Endothelial cell of umbilical vein (primary cell): ENCODE measurements around the gene TSPAN9. TPM values are rescaled to one million over a fixed set of nuclear protein-coding genes. Genes with fewer than 3 reads are reported as not detected.

Source experiments
- BruUV-seq: library from RNA; stranded (reverse); fragments of 400-500 nt; replicated peaks from 2 replicates; lab custom pipeline; 2021; lab: Mats Ljungman, UMichigan
- CTCF ChIA-PET: fragments of 300-600, 350-600 bp; sonication (Branson Sonifier 250); formaldehyde crosslinking; loops from one replicate; lab custom pipeline; 2021; ENCODE audit warnings: antibody characterized with exemption, inconsistent platforms; lab: Charles Lee
- POLR2A ChIA-PET: fragments of 300-600, 350-600 bp; sonication (Branson Sonifier 250); formaldehyde crosslinking; loops from one replicate; lab custom pipeline; 2021; ENCODE audit warnings: antibody characterized with exemption, inconsistent platforms; lab: Charles Lee
- DNase-seq: peaks from one replicate; pipeline ENCODE4 v3.0.0-alpha.2; 2011; ENCODE audit warnings: low read depth, low spot score
- FAIRE-seq: peaks from 2 replicates; lab custom pipeline; 2011; peaks lifted over from hg19 to GRCh38; lab: Jason Lieb, UNC
- H2AFZ ChIP-seq: 2 replicates; pipeline ENCODE4 v1.6.0; 2012; ENCODE audit warnings: low read depth, low read length, control low read depth, inconsistent platforms
- H3K27ac ChIP-seq: 2 replicates; pipeline ENCODE4 v1.5.1; 2011; ENCODE audit warnings: low read depth, mild to moderate bottlenecking, control low read depth, low read length, moderate library complexity; ENCODE audit not compliant: insufficient read depth
- H3K27me3 ChIP-seq, 2 experiments: 2 replicates each; pipeline versions ENCODE4 v1.6.0 to v1.6.1; 2011; ENCODE audit warnings: low read length in 2 of 2, mixed read lengths in 1 of 2; ENCODE audit not compliant: control insufficient read depth in 2 of 2, insufficient read depth in 2 of 2
- H3K36me3 ChIP-seq, 2 experiments: 2 replicates in 1 of 2; 3 replicates in 1 of 2; pipeline ENCODE4 v1.5.1; 2011; ENCODE audit warnings: low read length in 2 of 2, mild to moderate bottlenecking in 1 of 2, moderate library complexity in 1 of 2; ENCODE audit not compliant: control insufficient read depth in 2 of 2, insufficient read depth in 2 of 2; ENCODE audit errors: extremely low read depth in 1 of 2
- H3K4me1 ChIP-seq: 3 replicates; pipeline ENCODE4 v1.5.1; 2011; ENCODE audit warnings: mild to moderate bottlenecking, low read length; ENCODE audit not compliant: control insufficient read depth, insufficient read depth; ENCODE audit errors: extremely low read depth
- H3K4me2 ChIP-seq: 2 replicates; pipeline ENCODE4 v1.6.1; 2011; ENCODE audit warnings: low read length, control low read depth, mixed read lengths; ENCODE audit not compliant: insufficient read depth
- H3K4me3 ChIP-seq, 3 experiments: fragments of 200-600 bp in 1 of 3; sonication (generic), shearing (Covaris generic) in 1 of 3; replicated peaks in 1 of 3; 2 replicates each; pipeline ENCODE4 v1.5.1; 2011 to 2016; ENCODE audit warnings: control low read depth in 3 of 3, low read length in 3 of 3, mild to moderate bottlenecking in 2 of 3, inconsistent platforms in 1 of 3, low read depth in 1 of 3, moderate library complexity in 1 of 3; ENCODE audit not compliant: insufficient read depth in 1 of 3
- H3K79me2 ChIP-seq: 2 replicates; pipeline ENCODE4 v1.6.0; 2012; ENCODE audit warnings: low read length, inconsistent platforms; ENCODE audit not compliant: control insufficient read depth, insufficient read depth
- H3K9ac ChIP-seq: replicated peaks from 2 replicates; pipeline ENCODE3; 2011; ENCODE audit warnings: low read length, control low read depth; ENCODE audit not compliant: insufficient read depth; ENCODE audit errors: extremely low read depth
- H3K9me1 ChIP-seq: replicated peaks from 3 replicates; pipeline ENCODE4 v1.6.0; 2011; ENCODE audit warnings: mild to moderate bottlenecking, low read length; ENCODE audit not compliant: control insufficient read depth, insufficient read depth; ENCODE audit errors: extremely low read depth
- H3K9me3 ChIP-seq: replicated peaks from 2 replicates; pipeline ENCODE4 v1.5.1; 2012; ENCODE audit warnings: low read length, inconsistent platforms; ENCODE audit not compliant: control insufficient read depth, insufficient read depth
- H4K20me1 ChIP-seq: replicated peaks from 2 replicates; pipeline ENCODE3; 2011; ENCODE audit warnings: mild to moderate bottlenecking, low read length; ENCODE audit not compliant: control insufficient read depth, insufficient read depth; ENCODE audit errors: extremely low read depth
- FOS ChIP-seq: IDR thresholded peaks from 2 replicates; pipeline ENCODE4 v1.6.1; 2011; ENCODE audit warnings: mild to moderate bottlenecking, low read length, moderate library complexity, borderline replicate concordance; ENCODE audit not compliant: insufficient read depth
- JUN ChIP-seq: IDR thresholded peaks from 2 replicates; pipeline ENCODE4 v1.6.1; 2011; ENCODE audit warnings: borderline replicate concordance, low read depth; ENCODE audit not compliant: insufficient read length, insufficient read depth
- MYC ChIP-seq: IDR thresholded peaks from one replicate; pipeline ENCODE4 v1.6.1; 2011; ENCODE audit warnings: mild to moderate bottlenecking, low read depth, low read length
- dilution Hi-C: fragments of 300-500 bp; cut with MboI; formaldehyde crosslinking; loops from one replicate; pipeline ENCODE4 v1.15.0; 2019; ENCODE audit warnings: low sequenced_read_pairs; ENCODE audit not compliant: extremely low pct_ligation_motif_present
- intact Hi-C: fragments of 100-400 bp; cut with micrococcal nuclease; formaldehyde crosslinking; loops from one replicate; pipeline ENCODE4 v1.10.0; 2022
- polyA plus RNA-seq, 4 experiments: library from polyadenylated mRNA; depleted of rRNA in 3 of 4; stranded (reverse) in 3 of 4; unstranded in 1 of 4; fragments of >200 nt; gene quantifications; 2 replicates each; pipeline versions ENCODE4 v1.2.1 to v1.2.3, GENCODE V29; 2011 to 2012; ENCODE audit warnings: missing spikeins in 1 of 4
- total RNA-seq: library from RNA; stranded (reverse); gene quantifications from 2 replicates; pipeline ENCODE4 v1.2.3, GENCODE V29; 2021

TSPAN9 gene
- total and polyA plus RNA-seq, 2 donors (not counting 3 experiments of a cell fraction or from before 2014, with no cell fraction given): 43.3 to 66.8 TPM

DNA sequence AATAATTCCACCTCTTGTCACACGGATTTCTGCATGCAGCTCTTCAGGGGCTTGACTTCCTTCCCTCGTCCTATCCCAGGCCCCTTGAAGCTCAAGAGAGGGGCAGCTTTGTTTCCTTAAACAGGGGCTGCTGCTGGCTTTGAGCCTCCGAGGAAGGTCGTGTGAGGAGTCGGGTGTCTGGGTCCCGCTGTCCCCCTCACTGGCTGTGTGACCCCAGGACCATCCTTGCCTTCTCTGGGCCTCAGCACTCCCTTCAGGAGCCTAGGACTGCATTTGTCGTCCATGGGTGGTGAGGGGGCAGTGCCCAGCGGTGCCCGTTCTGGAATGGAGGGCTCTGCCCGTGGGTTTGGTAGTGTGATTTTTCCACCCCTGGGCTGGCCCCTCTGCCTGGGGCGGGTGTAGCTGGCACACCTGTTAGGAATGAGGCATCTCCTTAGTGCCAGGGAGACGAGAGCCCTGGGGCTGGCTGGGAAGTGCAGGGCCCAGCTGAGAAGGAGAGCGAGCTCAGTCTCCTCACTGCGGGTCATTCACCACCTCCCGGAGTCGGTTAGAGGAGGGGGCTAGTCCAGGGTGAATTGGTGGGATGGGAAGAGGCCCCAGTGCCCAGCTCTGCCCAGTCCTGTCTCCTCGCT is 60.8 kb downstream of the TSPAN9 start:
- H3K9ac ChIP-seq: no peak overlapping the region
- no peak for DNase-seq
- ChIA-PET CTCF (interaction anchor here (1.2 to 14.7 kb wide), 4 partner anchors 64 to 162 kb away, joined by 4 to 312 read pairs (median 44); no protein-coding TSS in a partner anchor), POLR2A (no interaction called here)
- H3K9me3 ChIP-seq: no peaks in the 10 kb centered on the region
- no TSS peak for BruUV-seq
- no peaks in the 10 kb centered on the region for H3K79me2 ChIP-seq
- no peak overlapping the region for H2AFZ ChIP-seq
- no peak overlapping the region for H3K4me3 ChIP-seq
- intact Hi-C loops: loop anchor here (5.0 kb wide), 1 partner anchor 79 kb away; no protein-coding TSS in a partner anchor
- no peak for TF ChIP-seq MYC
- TF ChIP-seq FOS: no peak
- no peak overlapping the region for H3K4me2 ChIP-seq
- H4K20me1 ChIP-seq: no peaks in the 10 kb centered on the region
- no peak overlapping the region for H3K27ac ChIP-seq
- H3K27me3 ChIP-seq: no peaks in the 10 kb centered on the region
- no peaks in the 10 kb centered on the region for H3K36me3 ChIP-seq
- dilution Hi-C loops: no loop called here
- FAIRE-seq: no peak
- peaks cover 6% of the 10 kb centered on the region for H3K4me1 ChIP-seq
- H3K9me1 ChIP-seq: no peaks in the 10 kb centered on the region

DNA sequence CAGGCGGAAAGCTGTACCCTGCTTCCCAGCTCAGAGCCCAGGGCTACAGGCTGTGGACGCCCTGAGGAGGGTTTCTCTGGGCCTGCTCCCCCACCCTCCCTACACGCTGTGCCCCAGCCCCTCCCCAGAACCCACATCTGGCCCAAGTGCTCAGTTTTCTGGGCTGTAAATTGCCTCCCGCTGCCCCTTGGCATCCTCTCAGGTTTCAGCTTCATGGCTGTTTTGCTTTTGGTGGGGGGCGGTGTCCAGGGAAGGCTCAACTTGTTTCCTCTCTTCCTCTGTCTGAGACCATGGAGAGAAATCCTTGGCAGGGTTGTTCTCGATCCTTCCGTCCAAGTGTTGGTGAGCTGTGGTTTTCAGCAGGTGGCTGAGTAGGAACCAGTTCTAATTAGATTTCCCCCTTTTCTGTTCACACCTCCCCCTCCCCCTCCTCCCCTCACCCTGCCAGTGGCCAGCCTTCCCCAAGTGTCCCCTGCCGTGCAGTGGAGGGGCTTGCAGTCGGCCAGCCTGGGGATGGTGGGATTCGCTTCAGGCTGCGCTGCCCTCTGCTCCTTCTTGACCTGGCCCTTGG is 61.8 kb downstream of the TSPAN9 start:
- intact Hi-C loops (loop anchor here (5.0 kb wide), 1 partner anchor 78 kb away; no protein-coding TSS in a partner anchor), dilution Hi-C loops (no loop called here)
- Histone ChIP-seq H3K9ac (no peak overlapping the region), H2AFZ (no peak overlapping the region), H3K27ac (no peak overlapping the region), H3K9me3 (no peaks in the 10 kb centered on the region), H4K20me1 (no peaks in the 10 kb centered on the region), H3K27me3 (no peaks in the 10 kb centered on the region), H3K4me1 (no peaks in the 10 kb centered on the region), H3K79me2 (no peaks in the 10 kb centered on the region), H3K9me1 (no peaks in the 10 kb centered on the region), H3K4me2 (no peak overlapping the region), H3K4me3 (no peak overlapping the region), H3K36me3 (no peaks in the 10 kb centered on the region)
- BruUV-seq: no TSS peak
- POLR2A ChIA-PET: no interaction called here
- CTCF ChIA-PET: interaction anchor here (0.6 to 14.7 kb wide), 6 partner anchors 10 to 161 kb away, joined by 3 to 312 read pairs (median 8); no protein-coding TSS in a partner anchor
- TF ChIP-seq JUN: no peak
- FAIRE-seq (peak; percentile 33), DNase-seq (no peak)
